ENCODE data around the gene DTD2.

The DTD2 gene

DNA sequence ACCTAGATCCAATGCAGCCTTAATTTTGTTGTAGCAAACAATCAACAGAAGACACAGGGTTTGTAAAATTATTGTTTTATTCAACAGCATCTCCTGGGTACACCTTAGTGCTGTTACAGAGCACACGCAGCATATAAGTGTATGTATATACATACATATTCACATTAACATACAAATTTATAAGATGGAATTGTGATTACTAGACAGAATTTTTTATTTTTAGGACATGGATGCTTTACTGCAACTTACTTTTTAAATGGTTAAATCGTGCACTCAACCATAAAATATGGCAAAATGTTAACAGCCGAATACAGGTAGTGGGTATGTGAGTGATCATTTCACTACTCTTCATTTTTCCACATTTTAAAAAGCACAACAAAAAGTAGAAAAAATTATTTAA is 53.6 kb downstream of the DTD2 start:
- DNase-seq, result no peak

DNA sequence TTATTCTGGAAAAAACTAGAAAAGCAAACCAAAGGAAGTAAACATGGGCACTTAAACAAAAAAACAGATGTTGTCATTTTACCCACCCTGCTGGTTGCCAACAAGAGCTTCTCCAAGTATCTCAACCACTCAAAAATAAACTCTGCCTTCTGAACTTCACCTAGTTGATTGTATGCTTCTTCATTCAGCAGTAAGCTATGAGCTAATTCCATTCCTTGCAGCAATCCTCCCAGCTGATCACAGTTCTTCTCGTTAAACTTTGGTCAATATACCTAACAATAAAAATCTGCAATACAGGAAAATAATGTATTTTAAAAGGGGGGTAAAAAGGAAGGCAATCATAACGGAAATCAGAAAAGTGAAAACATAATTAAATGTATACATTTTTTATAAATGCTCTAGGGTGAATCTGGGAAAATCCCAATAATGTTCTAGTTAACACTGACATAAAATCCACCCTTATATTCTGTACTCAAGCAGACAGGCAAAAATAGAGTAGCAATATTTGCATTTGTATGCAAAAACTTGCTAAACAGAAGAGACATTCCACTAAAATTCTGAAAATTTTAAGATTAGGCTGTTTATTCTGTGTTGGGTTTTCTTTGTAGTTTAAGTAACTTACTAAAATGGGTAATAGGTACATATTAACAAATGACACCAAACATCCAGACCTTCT is 54.4 kb downstream of the DTD2 start:
- DNase-seq, result no peak

DNA sequence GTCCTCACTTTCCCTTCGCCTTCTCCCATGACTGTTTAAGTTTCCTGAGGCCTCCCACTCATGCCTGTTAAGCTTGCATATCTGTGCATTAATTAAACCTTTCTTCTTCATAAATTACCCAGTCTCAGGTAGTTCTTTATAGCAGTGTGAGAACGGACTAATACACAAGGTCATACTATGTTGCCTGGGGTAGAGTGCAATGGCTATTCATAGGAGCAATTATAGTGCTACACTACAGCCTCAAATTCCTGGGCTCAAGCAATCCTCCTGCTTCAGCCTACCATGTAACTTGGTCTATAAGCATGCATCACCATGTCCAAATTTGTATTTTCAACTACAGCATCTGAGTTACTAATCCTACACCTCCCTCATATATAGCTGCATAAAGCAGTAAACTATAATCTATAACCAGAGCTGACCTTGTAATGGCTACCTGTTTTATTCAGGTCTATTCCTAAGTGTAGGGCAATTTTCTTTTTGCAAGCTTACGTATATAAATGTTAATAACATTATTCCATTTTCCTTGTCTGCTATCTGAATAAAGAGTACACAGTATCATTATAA is 55.9 kb downstream of the DTD2 start:
- DNase-seq, result no peak

DNA sequence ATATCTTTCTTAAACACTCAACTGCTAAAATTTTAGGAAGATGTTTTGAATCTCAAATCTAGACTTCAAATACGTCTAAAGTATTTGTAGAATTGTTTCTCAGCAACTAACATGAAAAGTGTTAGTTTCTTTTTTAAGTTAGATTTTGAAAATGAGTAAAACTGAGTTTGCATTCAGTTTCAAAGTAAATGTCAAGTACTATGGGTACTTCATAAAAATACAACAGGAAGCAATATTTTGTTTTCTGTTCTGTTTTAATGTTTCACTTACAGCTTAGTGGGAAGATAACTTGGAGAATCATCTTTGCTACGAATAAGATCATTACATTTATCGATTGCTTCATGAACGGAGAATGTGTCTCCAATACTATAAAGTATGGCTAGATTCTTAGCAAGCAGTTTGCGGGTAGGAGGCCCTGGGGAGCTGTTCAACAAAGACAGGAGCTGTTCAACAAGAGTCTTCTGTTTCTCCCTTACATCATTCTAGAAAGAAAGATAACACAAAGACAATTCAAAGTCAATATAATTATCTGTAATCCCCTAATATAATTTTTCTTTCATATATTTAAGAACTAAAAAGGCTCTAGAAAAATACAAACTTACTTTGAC is 57.2 kb downstream of the DTD2 start:
- no peak for DNase-seq

Measured in femur (tissue), 1 donor.